ENCODE measurements around the gene SLC5A2.
"Not testable (repeated sequence)": the region's sequence is repeated elsewhere in the genome, so short reads cannot be mapped to it uniquely, and the experiment has no call there.

SLC5A2 gene

DNA sequence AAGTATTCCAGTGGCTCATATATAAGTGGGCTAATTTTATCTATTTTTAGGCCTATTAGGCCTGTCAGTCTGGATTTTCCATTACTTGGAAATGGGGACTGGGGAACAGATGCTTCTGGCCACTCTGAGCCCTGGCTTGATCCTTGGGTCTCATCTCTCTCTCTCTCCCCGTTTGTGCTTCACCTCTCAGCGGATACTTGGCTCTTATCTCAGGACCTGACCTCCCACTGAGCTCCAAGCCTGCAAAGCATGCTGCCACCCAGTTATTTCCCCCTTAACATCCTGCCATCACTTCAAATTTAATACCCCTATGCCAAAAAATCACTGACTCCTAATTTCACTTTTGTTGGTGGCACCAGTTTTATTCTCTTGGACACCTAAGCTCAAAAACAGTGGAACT is 44.5 kb upstream of the SLC5A2 start:
- TF ChIP-seq, protein P1, sequence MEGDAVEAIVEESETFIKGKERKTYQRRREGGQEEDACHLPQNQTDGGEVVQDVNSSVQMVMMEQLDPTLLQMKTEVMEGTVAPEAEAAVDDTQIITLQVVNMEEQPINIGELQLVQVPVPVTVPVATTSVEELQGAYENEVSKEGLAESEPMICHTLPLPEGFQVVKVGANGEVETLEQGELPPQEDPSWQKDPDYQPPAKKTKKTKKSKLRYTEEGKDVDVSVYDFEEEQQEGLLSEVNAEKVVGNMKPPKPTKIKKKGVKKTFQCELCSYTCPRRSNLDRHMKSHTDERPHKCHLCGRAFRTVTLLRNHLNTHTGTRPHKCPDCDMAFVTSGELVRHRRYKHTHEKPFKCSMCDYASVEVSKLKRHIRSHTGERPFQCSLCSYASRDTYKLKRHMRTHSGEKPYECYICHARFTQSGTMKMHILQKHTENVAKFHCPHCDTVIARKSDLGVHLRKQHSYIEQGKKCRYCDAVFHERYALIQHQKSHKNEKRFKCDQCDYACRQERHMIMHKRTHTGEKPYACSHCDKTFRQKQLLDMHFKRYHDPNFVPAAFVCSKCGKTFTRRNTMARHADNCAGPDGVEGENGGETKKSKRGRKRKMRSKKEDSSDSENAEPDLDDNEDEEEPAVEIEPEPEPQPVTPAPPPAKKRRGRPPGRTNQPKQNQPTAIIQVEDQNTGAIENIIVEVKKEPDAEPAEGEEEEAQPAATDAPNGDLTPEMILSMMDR (IDR thresholded peaks at IDR 0.05; ENCODE audit: low read depth, low read length, poor library complexity, severe bottlenecking), result no peak
- Histone ChIP-seq H3K4me1 (ENCODE audit: control insufficient read depth, low read length) (peaks cover 28% of the 10 kb centered on the region), H3K27ac (ENCODE audit: low read depth, low read length) (no peak overlapping the region), H3K36me3 (ENCODE audit: control insufficient read depth, low read length) (no peaks in the 10 kb centered on the region), H3K4me2 (ENCODE audit: low read length) (peak overlapping the region; percentile 72), H4K20me1 (ENCODE audit: control insufficient read depth, insufficient read depth, low read depth, low read length) (no peaks in the 10 kb centered on the region), H3K9me3 (ENCODE audit: control insufficient read depth, insufficient read depth, low read length) (no peaks in the 10 kb centered on the region), H3F3A (ENCODE audit: control insufficient read depth, insufficient read depth) (0 out of 2 replicates have a peak, but pooled peaks cover 2% of the 10 kb centered on the region), H3K27me3 (ENCODE audit: control insufficient read depth, low read length) (no peaks in the 10 kb centered on the region), H3K9me2 (replicated peaks; ENCODE audit: control insufficient read depth, low read length) (no peaks in the 10 kb centered on the region), H3K79me2 (ENCODE audit: control insufficient read depth, low read length) (no peaks in the 10 kb centered on the region), H3K4me3 (ENCODE audit: low read length) (peak overlapping the region; percentile 55; the same call in 1 of the 2 replicates)

DNA sequence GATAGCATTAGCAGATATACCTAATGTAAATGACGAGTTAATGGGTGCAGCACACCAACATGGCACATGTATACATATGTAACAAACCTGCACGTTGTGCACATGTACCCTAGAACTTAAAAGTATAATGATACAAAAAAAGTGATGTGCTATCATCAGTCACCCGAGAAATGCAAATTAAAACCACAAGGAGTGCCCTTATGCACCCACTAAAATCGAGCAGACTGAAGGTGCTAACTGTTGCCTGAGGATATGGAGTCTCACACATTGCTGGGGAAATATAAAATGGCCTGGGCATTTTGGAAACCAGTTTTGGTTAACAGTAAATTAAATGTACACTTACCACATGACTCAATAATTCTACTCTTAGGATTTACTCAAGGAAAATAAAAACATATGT is 43.9 kb upstream of the SLC5A2 start:
- Histone ChIP-seq H3K4me1 (ENCODE audit: control insufficient read depth, low read length) (peaks cover 28% of the 10 kb centered on the region), H3K4me2 (ENCODE audit: low read length) (peak overlapping the region; percentile 72), H3K4me3 (ENCODE audit: low read length) (peak overlapping the region; percentile 55)
- not testable (repeated sequence) for H3F3A ChIP-seq (ENCODE audit: control insufficient read depth, insufficient read depth); H3K27me3 ChIP-seq (ENCODE audit: control insufficient read depth, low read length); H3K9me2 ChIP-seq (replicated peaks; ENCODE audit: control insufficient read depth, low read length); H3K27ac ChIP-seq (ENCODE audit: low read depth, low read length); H3K9me3 ChIP-seq (ENCODE audit: control insufficient read depth, insufficient read depth, low read length); H3K79me2 ChIP-seq (ENCODE audit: control insufficient read depth, low read length); H4K20me1 ChIP-seq (ENCODE audit: control insufficient read depth, insufficient read depth, low read depth, low read length); H3K36me3 ChIP-seq (ENCODE audit: control insufficient read depth, low read length)

DNA sequence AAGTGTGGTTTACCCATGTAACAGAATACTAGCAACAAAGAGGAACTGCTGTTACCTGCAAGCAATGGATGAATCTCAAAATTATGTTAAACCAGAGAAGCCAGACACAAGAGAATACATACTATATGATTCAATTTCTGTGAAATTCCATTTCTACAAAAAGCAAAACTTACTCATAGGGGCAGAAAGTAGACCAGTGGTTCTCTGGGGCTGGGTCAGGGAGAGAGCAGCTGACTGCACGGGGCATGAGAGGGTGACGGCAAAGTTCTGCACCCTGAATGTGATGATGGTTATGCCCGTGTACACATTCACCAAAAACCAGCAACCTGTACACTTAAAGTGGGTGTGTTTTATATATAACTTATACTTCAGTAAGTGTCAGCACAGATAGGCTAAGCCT is 43.4 kb upstream of the SLC5A2 start:
- Histone ChIP-seq H3K4me3 (ENCODE audit: low read length) (peak overlapping the region; percentile 55), H3K27me3 (ENCODE audit: control insufficient read depth, low read length) (no peaks in the 10 kb centered on the region), H3K9me2 (replicated peaks; ENCODE audit: control insufficient read depth, low read length) (no peaks in the 10 kb centered on the region), H4K20me1 (ENCODE audit: control insufficient read depth, insufficient read depth, low read depth, low read length) (no peaks in the 10 kb centered on the region), H3K9me3 (ENCODE audit: control insufficient read depth, insufficient read depth, low read length) (no peaks in the 10 kb centered on the region), H3F3A (ENCODE audit: control insufficient read depth, insufficient read depth) (0 out of 2 replicates have a peak, but pooled peaks cover 2% of the 10 kb centered on the region), H3K79me2 (ENCODE audit: control insufficient read depth, low read length) (no peaks in the 10 kb centered on the region), H3K4me1 (ENCODE audit: control insufficient read depth, low read length) (peaks cover 28% of the 10 kb centered on the region), H3K27ac (ENCODE audit: low read depth, low read length) (no peak overlapping the region), H3K4me2 (ENCODE audit: low read length) (peak overlapping the region; percentile 72), H3K36me3 (ENCODE audit: control insufficient read depth, low read length) (no peaks in the 10 kb centered on the region)
- TF ChIP-seq, protein P1 (IDR thresholded peaks at IDR 0.05; ENCODE audit: low read depth, low read length, poor library complexity, severe bottlenecking), result no peak
- TF ChIP-seq EZH2phosphoT487 (IDR thresholded peaks at IDR 0.05; ENCODE audit: borderline replicate concordance, low read length), result no peak

DNA sequence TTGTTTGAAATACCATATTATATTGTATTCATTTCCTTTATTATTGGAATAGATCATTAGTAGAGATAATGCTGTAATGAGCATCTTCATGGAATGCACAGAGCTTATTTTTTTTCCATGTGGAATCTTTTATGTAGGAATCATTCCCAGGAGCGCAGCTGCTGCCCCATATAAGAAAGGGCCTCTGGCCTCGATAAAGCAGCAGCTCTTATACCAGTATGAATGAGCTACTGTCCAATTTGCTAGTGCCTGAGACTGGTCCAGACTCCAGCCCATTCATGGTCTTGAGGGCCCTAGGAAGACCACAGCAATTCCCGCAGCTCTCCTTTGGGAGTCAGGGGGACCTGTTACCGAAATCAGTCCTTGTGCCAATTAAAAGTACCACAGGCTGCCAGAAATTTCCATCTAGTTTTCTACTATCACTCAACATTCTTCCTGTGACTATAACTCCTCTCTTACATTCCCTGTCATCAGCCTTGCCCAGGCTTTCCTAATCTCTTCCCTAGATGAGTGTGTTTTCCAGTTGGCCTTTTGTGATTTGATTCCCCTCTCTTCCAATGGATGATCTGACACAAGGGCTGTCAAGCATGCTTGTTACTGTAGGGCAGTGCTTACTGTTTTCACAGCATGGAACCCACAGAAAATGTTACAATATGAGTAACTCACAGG is 42.3 kb upstream of the SLC5A2 start:
- no peaks in the 10 kb centered on the region for H3K27me3 ChIP-seq (ENCODE audit: control insufficient read depth, low read length)
- no peak overlapping the region for H3K4me2 ChIP-seq (ENCODE audit: low read length)
- no peak overlapping the region for H3K4me3 ChIP-seq (ENCODE audit: low read length)
- no peaks in the 10 kb centered on the region for H3K36me3 ChIP-seq (ENCODE audit: control insufficient read depth, low read length)
- H3F3A ChIP-seq (ENCODE audit: control insufficient read depth, insufficient read depth), result 0 out of 2 replicates have a peak, but pooled peaks cover 2% of the 10 kb centered on the region
- H3K4me1 ChIP-seq (ENCODE audit: control insufficient read depth, low read length), result peaks cover 28% of the 10 kb centered on the region
- H3K9me3 ChIP-seq (ENCODE audit: control insufficient read depth, insufficient read depth, low read length), result no peaks in the 10 kb centered on the region
- H4K20me1 ChIP-seq (ENCODE audit: control insufficient read depth, insufficient read depth, low read depth, low read length), result no peaks in the 10 kb centered on the region
- no peaks in the 10 kb centered on the region for H3K9me2 ChIP-seq (replicated peaks; ENCODE audit: control insufficient read depth, low read length)
- no peak overlapping the region for H3K27ac ChIP-seq (ENCODE audit: low read depth, low read length)
- TF ChIP-seq EZH2phosphoT487 (IDR thresholded peaks at IDR 0.05; ENCODE audit: borderline replicate concordance, low read length), result no peak
- TF ChIP-seq, protein P1 (IDR thresholded peaks at IDR 0.05; ENCODE audit: low read depth, low read length, poor library complexity, severe bottlenecking), result no peak
- H3K79me2 ChIP-seq (ENCODE audit: control insufficient read depth, low read length), result no peaks in the 10 kb centered on the region
